Epithelial cell of prostate (primary cell): Measurements from ENCODE around the gene HECTD4.
"Not testable (repeated sequence)": the region's sequence is repeated elsewhere in the genome, so short reads cannot be mapped to it uniquely, and the experiment has no call there.

Experiments used
- DNase-seq: peaks from one replicate; pipeline ENCODE4 v3.0.0-alpha.2; 2011; ENCODE audit warnings: low read depth, low spot score
- H3K27ac ChIP-seq: fragments of 450-650 bp; 2 replicates; pipeline ENCODE4 v1.5.1; 2017; ENCODE audit warnings: mild to moderate bottlenecking

The HECTD4 gene, protein sequence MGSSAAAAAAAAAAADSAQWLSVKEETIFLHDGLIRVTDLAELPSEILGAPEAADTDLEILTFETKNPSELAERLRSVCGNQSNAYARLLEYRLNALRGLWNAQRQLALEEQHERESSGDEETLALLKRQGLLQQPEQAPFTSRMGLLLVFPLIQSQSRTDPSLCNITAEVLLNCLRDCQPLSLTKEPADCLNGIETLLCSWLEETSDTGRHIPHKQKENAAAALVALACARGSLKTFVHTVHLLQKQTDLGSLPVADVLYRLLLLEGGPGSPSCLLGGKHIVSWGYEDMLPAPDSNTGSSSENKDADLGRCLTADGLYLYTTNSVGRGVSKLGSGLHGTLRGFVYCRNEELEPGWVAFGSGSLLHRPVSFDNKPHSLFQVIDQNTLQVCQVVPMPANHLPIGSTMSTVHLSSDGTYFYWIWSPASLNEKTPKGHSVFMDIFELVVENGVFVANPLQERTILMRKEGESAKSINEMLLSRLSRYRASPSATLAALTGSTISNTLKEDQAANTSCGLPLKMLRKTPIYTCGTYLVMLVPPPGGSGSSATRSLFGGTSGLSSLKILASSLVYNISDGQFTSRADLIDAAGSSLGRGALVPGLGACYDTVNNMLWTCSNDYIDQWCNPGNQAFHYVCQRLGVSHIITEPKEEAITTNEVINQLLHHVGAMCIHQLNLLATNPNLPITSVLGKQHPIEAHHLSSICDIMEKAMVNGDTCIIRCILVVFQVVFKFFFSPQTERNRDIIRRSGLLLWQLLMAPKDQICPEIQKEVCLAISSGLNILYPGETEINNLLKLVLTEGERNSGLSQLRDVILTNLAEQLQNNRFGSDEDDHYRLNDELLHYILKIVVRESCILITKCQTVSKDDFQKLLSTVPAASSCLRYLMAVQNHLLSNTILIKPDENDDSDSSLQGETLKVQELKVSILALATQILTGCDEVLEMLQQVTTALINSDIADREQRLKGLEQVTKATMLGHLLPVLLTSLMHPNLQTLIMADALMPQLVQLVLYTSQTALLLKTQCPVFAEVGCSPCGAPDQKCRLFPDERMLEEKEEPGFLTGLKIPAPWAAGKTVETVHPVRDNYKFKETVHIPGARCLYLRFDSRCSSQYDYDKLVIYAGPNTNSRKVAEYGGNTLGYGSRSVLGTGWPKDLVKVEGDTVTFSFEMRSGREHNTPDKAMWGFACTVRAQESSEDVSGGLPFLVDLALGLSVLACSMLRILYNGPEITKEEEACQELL (N-terminal part only)

GRCh38 chr12:112381883-112382796 is at the start of gene HECTD4:
Gene HECTD4 (minus strand): TSS chr12:112382431. CDS start chr12:112382128, 303 bp downstream.
- H3K27ac ChIP-seq = peak within 1 kb of the TSS; percentile 71

GRCh38 chr12:112431965-112432364 is 49.7 kb upstream of the HECTD4 start:
- no peak for DNase-seq

More at GRCh38 chr12:112381883-112382796, at the start of gene HECTD4:
- peak; percentile 24 for DNase-seq

GRCh38 chr12:112430929-112431328 is 48.7 kb upstream of the HECTD4 start:
- H3K27ac ChIP-seq = no peak overlapping the region
- no peak for DNase-seq

More at GRCh38 chr12:112431965-112432364, 49.7 kb upstream of the HECTD4 start:
- H3K27ac ChIP-seq = no peak overlapping the region

GRCh38 chr12:112427760-112428159 is 45.5 kb upstream of the HECTD4 start:
- no peak for DNase-seq
- H3K27ac ChIP-seq = no peak overlapping the region

DNA sequence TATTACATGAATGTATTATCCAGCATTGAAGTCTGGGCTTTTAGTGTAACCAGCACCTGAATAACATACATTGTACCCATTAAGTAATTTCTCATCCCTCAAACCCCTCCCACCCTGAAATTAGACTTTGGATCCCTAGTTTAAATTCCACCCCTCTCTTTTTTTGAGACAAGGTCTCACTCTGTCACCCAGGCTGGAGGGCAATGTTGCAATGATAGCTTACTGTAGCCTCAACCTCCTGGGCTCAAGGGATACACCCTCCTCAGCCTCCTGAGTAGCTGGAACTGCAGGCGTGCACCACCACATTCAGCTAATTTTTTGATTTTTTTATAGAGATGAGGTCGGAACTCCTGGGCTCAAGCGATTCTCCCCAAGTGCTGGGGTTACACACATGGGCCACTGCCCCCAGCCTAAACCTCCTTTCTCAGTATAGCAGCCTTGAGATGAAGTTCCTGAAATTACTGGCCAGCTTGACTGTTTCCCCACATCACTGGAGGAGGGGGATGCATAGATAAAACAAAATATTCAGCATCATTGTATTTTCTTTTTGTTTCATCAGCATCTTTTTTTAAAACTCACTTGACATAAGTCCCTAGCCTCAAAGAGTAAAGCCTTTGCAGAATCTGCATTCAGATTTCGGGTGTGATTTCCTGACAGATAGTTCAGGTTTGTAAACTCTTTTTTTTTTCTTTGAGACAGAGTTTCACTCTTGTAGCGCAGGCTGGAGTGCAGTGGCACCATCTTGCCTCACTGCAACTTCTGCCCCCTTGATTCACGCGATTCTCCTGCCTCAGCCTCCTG is 43.6 kb upstream of the HECTD4 start:
- H3K27ac ChIP-seq = no peak overlapping the region
- DNase-seq = no peak

DNA sequence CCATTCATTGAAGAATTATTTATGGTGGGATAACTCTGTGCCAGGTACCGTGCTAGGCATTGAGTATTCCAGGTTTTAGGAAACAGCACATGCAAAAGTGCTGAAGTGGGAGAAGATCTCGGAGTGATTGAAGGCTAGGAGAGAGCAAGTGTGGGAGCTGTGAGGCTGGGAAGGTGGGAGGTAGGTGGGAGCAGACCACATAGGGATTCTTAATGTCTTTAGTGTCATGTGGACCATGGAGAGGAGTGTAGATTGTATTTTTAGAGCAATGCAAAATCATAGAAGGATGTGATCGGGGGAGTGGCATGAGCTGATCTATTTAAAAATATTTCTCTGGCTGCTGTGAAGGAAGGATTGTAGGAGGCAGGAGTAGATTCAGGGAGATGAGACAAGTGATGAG is 41.9 kb upstream of the HECTD4 start:
- DNase-seq = no peak
- H3K27ac ChIP-seq = no peak overlapping the region

DNA sequence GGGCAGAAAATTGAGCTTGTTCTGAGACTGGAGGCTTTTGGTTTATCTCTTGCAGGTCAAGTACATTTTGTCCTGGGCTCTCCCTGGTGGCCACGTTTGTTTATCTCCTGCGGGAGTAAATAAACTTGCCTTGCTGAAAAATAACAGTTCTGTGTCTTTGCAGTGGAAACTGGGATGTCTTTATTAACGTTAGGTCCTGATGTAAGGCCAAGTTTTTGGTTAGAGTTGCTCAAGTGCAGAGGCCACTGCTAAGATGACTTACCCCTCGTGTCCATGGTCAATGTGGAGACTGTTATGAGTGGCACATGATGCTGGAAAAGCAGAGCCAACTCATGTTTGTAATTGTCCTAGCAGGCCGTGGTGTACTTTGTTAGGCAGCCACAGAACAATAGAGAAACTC is 40.3 kb upstream of the HECTD4 start:
- H3K27ac ChIP-seq = no peak overlapping the region
- DNase-seq = no peak

- H3K27ac ChIP-seq = no peak overlapping the region
These were observed 39.1 kb upstream of the HECTD4 start for GRCh38 chr12:112421363-112421762.

DNA sequence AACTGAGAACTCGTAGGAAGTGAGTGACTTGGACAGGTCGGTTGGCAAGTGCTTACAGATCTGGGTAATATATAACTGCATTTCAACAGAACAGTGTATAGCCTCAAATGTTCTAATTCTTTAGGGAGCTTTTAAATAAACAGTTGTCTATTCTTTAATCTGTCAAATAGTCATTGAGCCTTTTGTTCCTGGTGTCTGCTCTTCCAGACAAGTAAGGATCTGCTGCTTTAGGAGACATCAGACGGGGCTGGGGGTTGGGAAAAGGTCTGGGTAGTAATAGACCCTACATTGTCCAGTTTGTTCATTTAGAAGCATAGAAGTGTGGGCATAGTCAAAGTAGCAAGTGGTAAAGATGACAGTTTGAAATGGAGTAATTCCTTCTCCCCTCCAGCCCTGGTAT is 38.5 kb upstream of the HECTD4 start:
- H3K27ac ChIP-seq = no peak overlapping the region
- no peak for DNase-seq

More at GRCh38 chr12:112421363-112421762, 39.1 kb upstream of the HECTD4 start:
- DNase-seq = no peak

GRCh38 chr12:112419297-112420133 is 37.3 kb upstream of the HECTD4 start:
- peak; percentile 24 for DNase-seq
- H3K27ac ChIP-seq = peak overlapping the region; percentile 97

DNA sequence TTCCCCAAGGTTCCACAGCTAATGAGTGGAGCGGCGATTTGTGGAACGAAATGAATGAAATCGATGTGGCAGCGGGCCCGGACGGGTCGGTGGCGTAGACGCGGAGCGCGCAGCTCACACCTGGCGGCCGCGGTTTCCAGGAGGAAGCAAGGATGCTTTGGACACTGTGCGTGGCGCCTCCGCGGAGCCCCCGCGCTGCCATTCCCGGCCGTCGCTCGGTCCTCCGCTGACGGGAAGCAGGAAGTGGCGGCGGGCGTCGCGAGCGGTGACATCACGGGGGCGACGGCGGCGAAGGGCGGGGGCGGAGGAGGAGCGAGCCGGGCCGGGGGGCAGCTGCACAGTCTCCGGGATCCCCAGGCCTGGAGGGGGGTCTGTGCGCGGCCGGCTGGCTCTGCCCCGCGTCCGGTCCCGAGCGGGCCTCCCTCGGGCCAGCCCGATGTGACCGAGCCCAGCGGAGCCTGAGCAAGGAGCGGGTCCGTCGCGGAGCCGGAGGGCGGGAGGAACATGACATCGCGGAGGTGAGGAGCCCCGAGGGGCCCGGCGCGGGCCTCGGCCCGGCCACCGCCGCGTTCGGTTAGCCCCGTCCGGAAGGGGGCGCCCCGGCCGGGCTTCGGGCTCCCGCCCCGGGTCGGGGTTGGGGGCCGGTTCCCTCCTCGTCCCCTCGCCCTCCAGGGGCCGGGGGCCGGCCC is 36.5 kb upstream of the HECTD4 start, which contains the start of gene PTPN11:
Gene PTPN11, plus strand, starts transcription at position 340 of the 689 bp plus-strand sequence. Its CDS starts 165 bp downstream, at position 505.
- peak within 1 kb of the TSS; percentile 97 for H3K27ac ChIP-seq
- no peak for DNase-seq

DNA sequence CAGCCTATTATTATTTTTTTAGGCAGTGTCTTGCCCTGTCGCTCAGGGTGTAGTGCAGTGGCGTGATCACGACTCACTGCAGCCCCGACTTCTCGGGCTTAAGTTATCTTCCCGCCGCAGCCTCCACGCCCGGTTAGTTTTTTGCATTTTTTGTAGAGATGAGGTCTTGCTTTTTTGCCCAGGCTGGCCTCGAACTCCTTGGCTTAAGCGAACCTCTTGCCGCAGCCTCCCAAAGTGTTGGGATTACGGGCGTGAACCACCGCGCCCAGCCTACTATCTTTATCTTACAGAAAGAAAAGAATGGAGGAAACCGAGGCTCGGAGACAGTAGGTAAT is 36.0 kb upstream of the HECTD4 start:
- no peak for DNase-seq
- peak overlapping the region; percentile 97 for H3K27ac ChIP-seq

DNA sequence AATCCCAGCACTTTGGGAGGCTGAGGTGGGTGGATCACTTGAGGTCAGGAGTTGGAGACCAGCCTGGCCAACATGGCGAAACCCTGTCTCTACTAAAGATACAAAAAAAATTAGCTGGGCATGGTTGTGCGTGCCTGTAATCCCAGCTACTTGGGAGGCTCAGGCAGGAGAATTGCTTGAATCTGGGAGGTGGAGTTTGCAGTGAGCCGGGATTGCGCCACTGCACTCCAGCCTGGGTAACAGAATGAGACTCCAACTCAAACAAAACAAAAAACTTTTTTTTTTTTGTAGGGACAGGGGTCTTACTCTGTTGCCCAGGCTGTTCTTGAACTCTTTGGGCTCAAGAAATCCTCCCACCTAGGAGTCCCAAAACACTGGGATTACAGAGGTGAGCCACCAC is 33.2 kb upstream of the HECTD4 start:
- H3K27ac ChIP-seq = not testable (repeated sequence)

DNA sequence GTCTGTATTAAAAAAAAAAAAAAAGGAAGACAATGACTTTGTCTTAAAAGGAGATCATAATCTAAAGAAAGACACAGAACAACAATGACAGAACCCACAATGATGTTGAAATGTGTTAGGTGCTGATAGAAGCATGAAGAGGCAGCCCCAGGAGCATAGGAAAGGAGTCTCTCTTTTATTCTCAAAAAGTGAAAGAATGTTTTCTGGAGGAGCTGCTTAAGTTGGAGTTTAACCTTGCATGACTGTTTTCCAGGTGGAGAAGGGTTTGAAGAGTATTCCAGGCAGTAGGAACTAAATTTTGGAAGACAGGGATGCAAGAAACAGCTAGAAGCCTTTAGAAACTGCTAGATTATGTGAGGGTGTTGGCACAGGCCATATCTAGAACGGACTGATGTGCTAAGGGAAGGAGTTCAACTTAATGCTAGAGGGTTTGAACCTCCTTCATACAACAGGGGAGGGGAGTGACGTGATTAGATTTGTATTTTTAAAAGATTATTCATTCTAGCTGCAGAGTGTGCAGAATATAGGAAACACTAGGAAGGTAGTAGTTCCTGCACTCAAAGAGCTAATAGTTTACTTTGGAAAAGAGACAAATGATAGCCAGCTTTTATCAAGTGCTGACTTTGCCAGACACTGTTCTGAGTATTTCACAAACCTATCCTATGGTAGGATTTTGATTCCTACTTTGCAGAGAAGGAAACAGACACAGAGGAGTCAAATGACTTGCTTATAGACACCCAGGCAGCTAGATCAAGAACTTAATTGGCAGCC is 31.8 kb upstream of the HECTD4 start:
- no peak for DNase-seq
- no peak overlapping the region for H3K27ac ChIP-seq

More for the DNA sequence above, 33.2 kb upstream of the HECTD4 start:
- DNase-seq = not testable (repeated sequence)

- no peak for DNase-seq
- H3K27ac ChIP-seq = no peak overlapping the region
These were observed 27.6 kb upstream of the HECTD4 start for GRCh38 chr12:112409906-112410244.
